ENCODE results near the gene TSPAN2. TPM values are rescaled to one million over a fixed set of nuclear protein-coding genes. Genes with fewer than 3 reads are reported as not detected.

The TSPAN2 gene
- total and polyA plus RNA-seq, 2 donors from 2014 or later = 9.9 to 14.6 TPM

DNA sequence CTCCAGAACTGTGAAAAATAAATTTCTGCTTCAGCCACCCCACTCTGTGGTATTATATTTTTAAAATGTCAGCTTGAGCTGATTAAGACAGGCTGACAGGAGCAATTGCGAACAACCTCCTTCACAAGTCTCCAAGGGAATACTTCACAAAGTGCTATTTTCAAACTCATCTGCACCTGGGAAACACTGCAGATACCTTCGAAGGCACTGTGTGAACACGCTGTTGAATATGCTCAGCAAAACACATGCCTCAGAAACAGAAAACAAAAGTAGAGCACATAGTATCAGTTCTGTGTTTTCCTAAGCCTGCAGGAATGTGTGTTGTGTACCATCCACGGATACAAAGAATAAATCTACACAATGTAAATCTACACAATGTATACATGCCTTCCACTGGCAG is 10.6 kb downstream of the TSPAN2 start:
- no peak overlapping the region for H3K9ac ChIP-seq (ENCODE audit: low read length in 3 of 3)
- H3K27ac ChIP-seq (ENCODE audit: low read depth in 2 of 2, low read length in 2 of 2) = no peak overlapping the region
- FAIRE-seq (no peak), DNase-seq (no peak)
- intact Hi-C loops (cut with DNase I) = no loop called here
- no peaks in the 10 kb centered on the region for H3K27me3 ChIP-seq (ENCODE audit: control insufficient read depth, insufficient read depth, low read length)
- H3K4me3 ChIP-seq (ENCODE audit: low read length in 3 of 3) = no peak overlapping the region
- no peaks in the 10 kb centered on the region for H3K36me3 ChIP-seq (ENCODE audit: control insufficient read depth in 2 of 3, insufficient read depth in 3 of 3, low read length in 3 of 3)
- no peaks in the 10 kb centered on the region for H3K9me3 ChIP-seq (ENCODE audit: control insufficient read depth in 2 of 3, insufficient read depth in 1 of 3, low read length in 3 of 3)
- TF ChIP-seq, protein P1, sequence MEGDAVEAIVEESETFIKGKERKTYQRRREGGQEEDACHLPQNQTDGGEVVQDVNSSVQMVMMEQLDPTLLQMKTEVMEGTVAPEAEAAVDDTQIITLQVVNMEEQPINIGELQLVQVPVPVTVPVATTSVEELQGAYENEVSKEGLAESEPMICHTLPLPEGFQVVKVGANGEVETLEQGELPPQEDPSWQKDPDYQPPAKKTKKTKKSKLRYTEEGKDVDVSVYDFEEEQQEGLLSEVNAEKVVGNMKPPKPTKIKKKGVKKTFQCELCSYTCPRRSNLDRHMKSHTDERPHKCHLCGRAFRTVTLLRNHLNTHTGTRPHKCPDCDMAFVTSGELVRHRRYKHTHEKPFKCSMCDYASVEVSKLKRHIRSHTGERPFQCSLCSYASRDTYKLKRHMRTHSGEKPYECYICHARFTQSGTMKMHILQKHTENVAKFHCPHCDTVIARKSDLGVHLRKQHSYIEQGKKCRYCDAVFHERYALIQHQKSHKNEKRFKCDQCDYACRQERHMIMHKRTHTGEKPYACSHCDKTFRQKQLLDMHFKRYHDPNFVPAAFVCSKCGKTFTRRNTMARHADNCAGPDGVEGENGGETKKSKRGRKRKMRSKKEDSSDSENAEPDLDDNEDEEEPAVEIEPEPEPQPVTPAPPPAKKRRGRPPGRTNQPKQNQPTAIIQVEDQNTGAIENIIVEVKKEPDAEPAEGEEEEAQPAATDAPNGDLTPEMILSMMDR (IDR thresholded peaks at IDR 0.05; ENCODE audit: borderline replicate concordance, extremely low read depth, insufficient read depth) = no peak
- no peaks in the 10 kb centered on the region for H3K4me1 ChIP-seq (ENCODE audit: control insufficient read depth in 2 of 3, insufficient read depth in 2 of 3, low read depth in 1 of 3, low read length in 3 of 3)

DNA sequence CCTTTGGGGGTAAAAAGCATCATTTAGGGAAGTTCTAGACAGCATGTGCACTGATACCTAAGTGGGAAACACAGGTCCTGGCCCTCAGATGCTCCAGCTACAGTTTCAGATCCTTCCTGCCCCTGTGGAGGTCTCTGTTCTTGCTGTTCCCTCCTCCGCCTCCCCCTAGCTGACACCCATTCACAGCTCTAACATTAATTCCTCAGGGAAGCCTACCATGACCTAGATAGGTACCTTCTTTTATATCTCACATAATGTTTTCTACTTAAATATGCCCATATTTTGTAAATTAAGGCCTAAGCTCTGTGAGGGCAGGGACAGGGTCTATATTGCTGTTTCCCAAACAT is 11.3 kb downstream of the TSPAN2 start:
- Histone ChIP-seq H3K27ac (ENCODE audit: low read depth in 2 of 2, low read length in 2 of 2) (no peak overlapping the region), H3K9ac (ENCODE audit: low read length in 3 of 3) (no peak overlapping the region), H3K36me3 (ENCODE audit: control insufficient read depth in 2 of 3, insufficient read depth in 3 of 3, low read length in 3 of 3) (no peaks in the 10 kb centered on the region), H3K4me1 (ENCODE audit: control insufficient read depth in 2 of 3, insufficient read depth in 2 of 3, low read depth in 1 of 3, low read length in 3 of 3) (no peaks in the 10 kb centered on the region), H3K9me3 (ENCODE audit: control insufficient read depth in 2 of 3, insufficient read depth in 1 of 3, low read length in 3 of 3) (no peaks in the 10 kb centered on the region), H3K4me3 (ENCODE audit: low read length in 3 of 3) (no peak overlapping the region), H3K27me3 (ENCODE audit: control insufficient read depth, insufficient read depth, low read length) (no peaks in the 10 kb centered on the region)
- DNase-seq (no peak), FAIRE-seq (no peak)
- intact Hi-C loops (cut with DNase I) = no loop called here
- TF ChIP-seq, protein P1 (IDR thresholded peaks at IDR 0.05; ENCODE audit: borderline replicate concordance, extremely low read depth, insufficient read depth) = no peak

DNA sequence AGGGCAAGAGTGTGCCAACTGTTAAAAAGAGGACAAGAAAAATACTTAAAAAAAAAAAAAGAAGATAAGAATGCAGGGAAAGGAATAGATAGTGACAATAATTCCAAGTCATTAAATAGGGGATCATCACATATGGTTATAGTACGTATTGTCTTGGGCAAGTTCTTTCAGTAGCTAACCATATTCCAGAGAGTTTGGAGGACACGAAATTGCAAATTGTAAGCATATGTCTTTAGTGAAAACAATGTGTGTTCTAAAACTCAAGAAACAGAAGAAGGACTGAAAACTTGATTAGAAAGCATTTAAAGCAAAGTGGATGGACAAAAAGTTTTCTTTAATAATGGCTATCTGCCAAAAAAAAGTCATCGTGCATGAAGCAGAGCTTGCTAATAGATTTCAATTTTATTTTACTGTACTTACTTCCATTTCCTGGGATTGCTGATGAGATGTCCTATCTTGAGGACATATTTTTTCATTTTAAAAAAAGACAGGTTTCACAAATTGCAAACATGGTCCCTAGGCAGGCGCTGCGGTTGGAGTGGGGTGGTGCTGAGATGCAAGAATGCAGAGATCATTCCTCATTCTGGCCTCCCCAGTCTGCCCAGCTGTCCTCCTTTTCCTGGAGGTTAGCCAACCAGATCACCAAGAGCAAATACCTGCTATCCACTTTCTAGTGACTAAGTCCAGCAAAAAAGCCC is 11.9 kb downstream of the TSPAN2 start:
- Histone ChIP-seq H3K9ac (ENCODE audit: low read length in 3 of 3) (no peak overlapping the region), H3K9me3 (ENCODE audit: control insufficient read depth in 2 of 3, insufficient read depth in 1 of 3, low read length in 3 of 3) (no peaks in the 10 kb centered on the region), H3K4me1 (ENCODE audit: control insufficient read depth in 2 of 3, insufficient read depth in 2 of 3, low read depth in 1 of 3, low read length in 3 of 3) (no peaks in the 10 kb centered on the region), H3K4me3 (ENCODE audit: low read length in 3 of 3) (no peak overlapping the region), H3K27me3 (ENCODE audit: control insufficient read depth, insufficient read depth, low read length) (no peaks in the 10 kb centered on the region), H3K27ac (ENCODE audit: low read depth in 2 of 2, low read length in 2 of 2) (no peak overlapping the region), H3K36me3 (ENCODE audit: control insufficient read depth in 2 of 3, insufficient read depth in 3 of 3, low read length in 3 of 3) (no peaks in the 10 kb centered on the region)
- FAIRE-seq (no peak), DNase-seq (no peak)
- intact Hi-C loops (cut with DNase I) = no loop called here
- TF ChIP-seq, protein P1 (IDR thresholded peaks at IDR 0.05; ENCODE audit: borderline replicate concordance, extremely low read depth, insufficient read depth) = no peak
